ENCODE measurements around the gene PDE10A. TPM values are rescaled to one million over a fixed set of nuclear protein-coding genes. Genes with fewer than 3 reads are reported as not detected.

Gene PDE10A
- total and polyA plus RNA-seq, 2 of the 8 experiments (the other 6 are each of a cell fraction or from before 2014, with no cell fraction given), result 1.1 to 2.4 TPM

DNA sequence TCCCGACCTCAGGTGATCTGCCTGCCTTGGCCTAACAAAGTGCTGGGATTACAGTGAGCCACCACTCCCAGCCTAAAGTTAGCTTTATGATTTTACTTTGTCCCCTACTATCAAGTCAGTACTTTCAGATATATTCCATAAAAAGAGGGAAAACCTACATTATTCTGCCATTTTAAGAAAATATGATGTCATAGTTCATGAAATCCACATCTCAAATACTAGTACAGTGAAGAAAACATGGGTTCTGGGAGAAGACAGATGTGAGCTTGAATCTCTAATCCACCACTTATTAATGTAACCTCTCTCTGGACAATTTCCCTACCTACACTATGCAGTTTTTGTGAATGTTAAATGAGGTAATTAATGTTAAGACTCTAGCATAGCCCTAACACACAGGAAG, 74.5 kb downstream of the PDE10A start:
- Histone ChIP-seq H3K23me2 (ENCODE audit: low read depth, low read length) (no peaks in the 10 kb centered on the region), H3K9me3 (ENCODE audit: insufficient read depth in 2 of 2, low read depth in 1 of 2, low read length in 1 of 2) (no peaks in the 10 kb centered on the region), H2BK5ac (ENCODE audit: low read depth, low read length) (no peak overlapping the region), H3K27ac (ENCODE audit: low read depth, low read length) (no peak overlapping the region), H2AFZ (ENCODE audit: low read length) (no peak overlapping the region), H2BK120ac (replicated peaks; ENCODE audit: low read depth, low read length) (no peak overlapping the region), H3K4me3 (ENCODE audit: extremely low read depth in 1 of 4, insufficient read depth in 2 of 4, low read depth in 3 of 4, low read length in 4 of 4) (no peak overlapping the region), H2BK12ac (ENCODE audit: low read depth, low read length) (no peak overlapping the region), H2AK5ac (ENCODE audit: low read depth, low read length) (no peak overlapping the region), H4K91ac (replicated peaks; ENCODE audit: insufficient read length, low read length) (no peak overlapping the region), H3K9ac (replicated peaks in 1 of 4; ENCODE audit: extremely low read depth in 1 of 4, low read depth in 3 of 4, low read length in 3 of 4) (no peak overlapping the region), H3K4me1 (replicated peaks in 1 of 4; ENCODE audit: control insufficient read depth in 3 of 4, insufficient read depth in 4 of 4, low read length in 3 of 4) (peaks cover 0 to 2% (median 0%) of the 10 kb centered on the region in 4 experiments; a peak in 1 of 7 replicates), H3K4me2 (ENCODE audit: insufficient read depth in 1 of 2, low read depth in 2 of 2, low read length in 2 of 2) (no peak overlapping the region), H3K18ac (ENCODE audit: extremely low read depth, low read length) (no peak overlapping the region), H3K79me1 (ENCODE audit: low read depth, low read length) (no peaks in the 10 kb centered on the region), H3K4ac (replicated peaks; ENCODE audit: insufficient read length, low read depth, low read length) (no peak overlapping the region), H3K79me2 (ENCODE audit: control insufficient read depth in 1 of 2, insufficient read depth in 2 of 2, low read length in 2 of 2) (no peaks in the 10 kb centered on the region), H4K5ac (ENCODE audit: insufficient read length, low read depth, low read length) (no peak overlapping the region), H3K56ac (replicated peaks; ENCODE audit: insufficient read length, low read depth, low read length) (no peak overlapping the region), H3K23ac (ENCODE audit: insufficient read length) (no peak overlapping the region), H3K14ac (ENCODE audit: insufficient read length) (no peak overlapping the region), H2BK15ac (ENCODE audit: low read length) (no peak overlapping the region), H2BK20ac (ENCODE audit: low read length) (no peak overlapping the region), H4K20me1 (replicated peaks in 1 of 2; ENCODE audit: control insufficient read depth in 1 of 2, insufficient read depth in 2 of 2, low read length in 2 of 2) (no peaks in the 10 kb centered on the region), H3K27me3 (replicated peaks in 1 of 4; ENCODE audit: control insufficient read depth in 3 of 4, extremely low read depth in 1 of 4, insufficient read depth in 3 of 4, low read length in 3 of 4) (no peaks in the 10 kb centered on the region), H4K8ac (ENCODE audit: extremely low read depth, insufficient read depth, low read length) (no peak overlapping the region), H3K36me3 (ENCODE audit: control insufficient read depth in 2 of 4, insufficient read depth in 4 of 4, low read length in 3 of 4) (no peaks in the 10 kb centered on the region)
- WGBS, 2 experiments (ENCODE audit: extremely low coverage in 1 of 2, insufficient coverage in 1 of 2, insufficient read length in 1 of 2, insufficient replicate concordance in 2 of 2, low coverage in 1 of 2, low lambda C conversion rate in 2 of 2, missing lambda C conversion rate in 1 of 2), result no CpG with 5 or more reads among the region's 1 CpG
- ChIA-PET CTCF (ENCODE audit: partially characterized antibody) (no interaction called here), POLR2A (ENCODE audit: partially characterized antibody) (no interaction called here)
- TF ChIP-seq RAD21 (IDR thresholded peaks at IDR 0.05 in 1 of 2, conservative IDR thresholded peaks at IDR 0.05 in 1 of 2; ENCODE audit: low read depth in 2 of 2, low read length in 2 of 2), result no peak
- TF ChIP-seq RNF2 (IDR thresholded peaks at IDR 0.05; ENCODE audit: borderline replicate concordance, low read depth, low read length, missing control alignments, poor library complexity, severe bottlenecking), result no peak
- no peak for TF ChIP-seq SRF (IDR thresholded peaks at IDR 0.05; ENCODE audit: low read depth, low read length)
- TF ChIP-seq CTBP2 (IDR thresholded peaks at IDR 0.05; ENCODE audit: borderline replicate concordance, insufficient read depth, insufficient read length, low read length), result no peak
- TF ChIP-seq KDM4A (IDR thresholded peaks at IDR 0.05; ENCODE audit: low read depth, low read length, severe bottlenecking), result no peak
- DNase-seq (ENCODE audit: low read depth in 1 of 2, low spot score in 2 of 2) (no peak), FAIRE-seq (no peak)
